Caco-2 (cell line): Measurements from ENCODE around the gene NFIX. TPM values are rescaled to one million over a fixed set of nuclear protein-coding genes. Genes with fewer than 3 reads are reported as not detected.

Source experiments
- BruUV-seq: library from RNA; stranded (reverse); fragments of 400-500 nt; replicated peaks from 2 replicates; lab custom pipeline; 2021; lab: Mats Ljungman, UMichigan
- CTCF ChIA-PET: fragments of 300-600 bp; sonication (Branson Sonifier 250); formaldehyde crosslinking; loops from one replicate; lab custom pipeline; 2022; ENCODE audit warnings: antibody characterized with exemption; lab: Charles Lee
- POLR2A ChIA-PET: fragments of 300-600 bp; sonication (Branson Sonifier 250); formaldehyde crosslinking; loops from one replicate; lab custom pipeline; 2022; ENCODE audit warnings: antibody characterized with exemption; lab: Charles Lee
- DNase-seq, 2 experiments: peaks; one replicate each; pipeline versions ENCODE4 v3.0.0 to v3.0.0-alpha.2; 2020 to 2022
- H3K27me3 ChIP-seq: replicated peaks from 2 replicates; pipeline ENCODE4 v1.6.0; 2011; ENCODE audit warnings: low read length; ENCODE audit not compliant: control insufficient read depth, insufficient read depth
- H3K36me3 ChIP-seq: 2 replicates; pipeline ENCODE4 v1.5.1; 2011; ENCODE audit warnings: low read length; ENCODE audit not compliant: control insufficient read depth, insufficient read depth
- H3K4me1 ChIP-seq: fragments of 250-450 bp; sonication (Bioruptor Pico); 2 replicates; pipeline ENCODE4 v1.5.1; 2020; ENCODE audit warnings: mild to moderate bottlenecking
- H3K4me3 ChIP-seq: 2 replicates; pipeline ENCODE4 v1.5.1; 2011; ENCODE audit warnings: low read depth, mild to moderate bottlenecking, control low read depth, low read length
- H3K9me3 ChIP-seq: fragments of 250-450 bp; sonication (Bioruptor Pico); 2 replicates; pipeline ENCODE4 v1.5.1; 2020; ENCODE audit warnings: mild to moderate bottlenecking, moderate library complexity
- H3K27ac Mint-ChIP-seq: one replicate; pipeline ENCODE4 v1.8.0; 2022; ENCODE audit warnings: mixed read lengths; ENCODE audit not compliant: unreplicated experiment
- H3K27me3 Mint-ChIP-seq: one replicate; pipeline ENCODE4 v1.8.0; 2022; ENCODE audit warnings: mixed read lengths; ENCODE audit not compliant: insufficient read depth, unreplicated experiment
- H3K36me3 Mint-ChIP-seq: one replicate; pipeline ENCODE4 v1.8.0; 2022; ENCODE audit warnings: mild to moderate bottlenecking, mixed read lengths; ENCODE audit not compliant: insufficient read depth, unreplicated experiment
- H3K4me1 Mint-ChIP-seq: one replicate; pipeline ENCODE4 v1.8.0; 2022; ENCODE audit warnings: low read depth, mixed read lengths; ENCODE audit not compliant: unreplicated experiment
- H3K4me3 Mint-ChIP-seq: one replicate; pipeline ENCODE4 v1.8.0; 2022; ENCODE audit warnings: mild to moderate bottlenecking, moderate library complexity, mixed read lengths; ENCODE audit not compliant: unreplicated experiment
- H3K9me3 Mint-ChIP-seq: one replicate; pipeline ENCODE4 v1.8.0; 2022; ENCODE audit warnings: mixed read lengths; ENCODE audit not compliant: unreplicated experiment
- intact Hi-C: fragments of 100-400 bp; cut with micrococcal nuclease; formaldehyde crosslinking; loops from one replicate; pipeline ENCODE4 v1.10.0; 2022; ENCODE audit not compliant: unreplicated experiment
- total RNA-seq: library from RNA; stranded (reverse); gene quantifications from 2 replicates; pipeline ENCODE4 v1.2.3, GENCODE V29; 2022
- TF ChIP-seq, protein P1 (sequence below), 2 experiments: fragments of 200-600 bp in 1 of 2; IDR thresholded peaks; 1 replicate in 1 of 2; 2 replicates in 1 of 2; pipeline versions ENCODE4 v1.5.1 to v1.8.0; 2011 to 2022; ENCODE audit warnings: antibody characterized with exemption in 1 of 2, control low read depth in 1 of 2, inconsistent platforms in 1 of 2, low read depth in 1 of 2, low read length in 1 of 2, mild to moderate bottlenecking in 1 of 2, moderate library complexity in 1 of 2; ENCODE audit not compliant: insufficient read depth in 1 of 2, severe bottlenecking in 1 of 2, unreplicated experiment in 1 of 2

The NFIX gene
- total RNA-seq, 1 experiment from 2014 or later, result 0.82 TPM

GRCh38 chr19:13076787-13077186, 81.5 kb downstream of the NFIX start:
- ChIA-PET CTCF (no interaction called here), POLR2A (no interaction called here)
- DNase-seq, result no peak
- no peaks in the 10 kb centered on the region for H3K27me3 ChIP-seq
- Mint-ChIP-seq H3K4me1 (no peaks in the 10 kb centered on the region), H3K27me3 (peaks cover 2% of the 10 kb centered on the region), H3K9me3 (no peaks in the 10 kb centered on the region), H3K36me3 (no peaks in the 10 kb centered on the region), H3K4me3 (no peak overlapping the region), H3K27ac (no peak overlapping the region)
- no peaks in the 10 kb centered on the region for H3K9me3 ChIP-seq
- BruUV-seq, result no TSS peak
- TF ChIP-seq, protein P1, sequence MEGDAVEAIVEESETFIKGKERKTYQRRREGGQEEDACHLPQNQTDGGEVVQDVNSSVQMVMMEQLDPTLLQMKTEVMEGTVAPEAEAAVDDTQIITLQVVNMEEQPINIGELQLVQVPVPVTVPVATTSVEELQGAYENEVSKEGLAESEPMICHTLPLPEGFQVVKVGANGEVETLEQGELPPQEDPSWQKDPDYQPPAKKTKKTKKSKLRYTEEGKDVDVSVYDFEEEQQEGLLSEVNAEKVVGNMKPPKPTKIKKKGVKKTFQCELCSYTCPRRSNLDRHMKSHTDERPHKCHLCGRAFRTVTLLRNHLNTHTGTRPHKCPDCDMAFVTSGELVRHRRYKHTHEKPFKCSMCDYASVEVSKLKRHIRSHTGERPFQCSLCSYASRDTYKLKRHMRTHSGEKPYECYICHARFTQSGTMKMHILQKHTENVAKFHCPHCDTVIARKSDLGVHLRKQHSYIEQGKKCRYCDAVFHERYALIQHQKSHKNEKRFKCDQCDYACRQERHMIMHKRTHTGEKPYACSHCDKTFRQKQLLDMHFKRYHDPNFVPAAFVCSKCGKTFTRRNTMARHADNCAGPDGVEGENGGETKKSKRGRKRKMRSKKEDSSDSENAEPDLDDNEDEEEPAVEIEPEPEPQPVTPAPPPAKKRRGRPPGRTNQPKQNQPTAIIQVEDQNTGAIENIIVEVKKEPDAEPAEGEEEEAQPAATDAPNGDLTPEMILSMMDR (IDR thresholded peaks at IDR 0.05; ENCODE audit: insufficient read depth in 1 of 2, low read depth in 1 of 2, low read length in 1 of 2, severe bottlenecking in 1 of 2, unreplicated experiment in 1 of 2), result no peak
- no peaks in the 10 kb centered on the region for H3K4me1 ChIP-seq
- H3K4me3 ChIP-seq, result no peak overlapping the region
- no peaks in the 10 kb centered on the region for H3K36me3 ChIP-seq
- intact Hi-C loops, result no loop called here

DNA sequence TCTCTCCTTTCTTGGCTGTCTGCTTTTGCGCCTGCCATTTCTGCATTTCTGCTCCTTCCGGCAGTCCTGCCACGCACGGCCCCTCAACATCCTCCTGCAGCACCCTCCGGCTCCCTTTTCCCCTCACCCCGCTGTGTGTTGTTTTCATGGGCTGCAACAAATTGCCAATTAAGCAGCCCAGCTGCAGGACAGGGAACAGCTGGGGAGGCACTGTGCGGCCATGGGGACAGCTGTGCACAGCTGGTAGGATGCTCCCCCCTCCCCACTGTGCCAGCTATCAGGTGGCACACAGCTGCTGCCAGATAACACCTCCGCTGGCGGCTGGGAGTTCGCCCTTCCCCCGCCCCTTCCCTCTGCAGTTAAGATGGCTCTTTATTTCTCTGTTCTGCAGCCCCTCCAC, 82.0 kb downstream of the NFIX start:
- CTCF ChIA-PET, result no interaction called here
- Mint-ChIP-seq H3K4me3 (no peak overlapping the region), H3K36me3 (no peaks in the 10 kb centered on the region), H3K4me1 (no peaks in the 10 kb centered on the region), H3K9me3 (no peaks in the 10 kb centered on the region), H3K27ac (no peak overlapping the region), H3K27me3 (peaks cover 2% of the 10 kb centered on the region)
- DNase-seq, result no peak
- BruUV-seq, result no TSS peak
- no peaks in the 10 kb centered on the region for H3K9me3 ChIP-seq
- POLR2A ChIA-PET, result no interaction called here
- intact Hi-C loops, result no loop called here
- TF ChIP-seq, protein P1 (IDR thresholded peaks at IDR 0.05; ENCODE audit: insufficient read depth in 1 of 2, low read depth in 1 of 2, low read length in 1 of 2, severe bottlenecking in 1 of 2, unreplicated experiment in 1 of 2), result no peak
- H3K4me3 ChIP-seq, result no peak overlapping the region
- H3K36me3 ChIP-seq, result no peaks in the 10 kb centered on the region
- no peaks in the 10 kb centered on the region for H3K4me1 ChIP-seq
- H3K27me3 ChIP-seq, result no peaks in the 10 kb centered on the region

- Mint-ChIP-seq H3K36me3 (no peaks in the 10 kb centered on the region), H3K4me3 (no peak overlapping the region), H3K27ac (no peak overlapping the region), H3K27me3 (peaks cover 2% of the 10 kb centered on the region), H3K4me1 (no peaks in the 10 kb centered on the region), H3K9me3 (no peaks in the 10 kb centered on the region)
- Histone ChIP-seq H3K4me1 (no peaks in the 10 kb centered on the region), H3K36me3 (no peaks in the 10 kb centered on the region), H3K27me3 (no peaks in the 10 kb centered on the region; the same call in 1 of the 2 replicates), H3K9me3 (no peaks in the 10 kb centered on the region), H3K4me3 (no peak overlapping the region)
- ChIA-PET CTCF (no interaction called here), POLR2A (interaction anchor here (0.5 kb wide), 1 partner anchor 23 kb away, joined by 5 read pairs; no protein-coding TSS in a partner anchor)
- intact Hi-C loops, result no loop called here
- BruUV-seq, result no TSS peak
- TF ChIP-seq, protein P1 (IDR thresholded peaks at IDR 0.05; ENCODE audit: insufficient read depth in 1 of 2, low read depth in 1 of 2, low read length in 1 of 2, severe bottlenecking in 1 of 2, unreplicated experiment in 1 of 2), result no peak
- no peak for DNase-seq
Observed at GRCh38 chr19:13078381-13078780, 83.1 kb downstream of the NFIX start.
